Measurements from ENCODE around the gene COMMD4.
"Not testable (repeated sequence)": the region's sequence is repeated elsewhere in the genome, so short reads cannot be mapped to it uniquely, and the experiment has no call there.

Gene COMMD4

GRCh38 chr15:75371901-75372688 lies 36.2 kb downstream of the COMMD4 start:
- Histone ChIP-seq H3K9me2 (replicated peaks; ENCODE audit: low read depth, low read length) (no peaks in the 10 kb centered on the region), H3K27me3 (ENCODE audit: insufficient read depth, low read length, poor library complexity, severe bottlenecking) (no peaks in the 10 kb centered on the region), H2AFZ (ENCODE audit: low read length) (no peak overlapping the region), H3K36me3 (ENCODE audit: insufficient read depth, low read length) (peaks cover 73% of the 10 kb centered on the region), H3K4me1 (ENCODE audit: insufficient read depth, low read length, poor library complexity, severe bottlenecking) (peaks cover 14% of the 10 kb centered on the region), H4K20me1 (ENCODE audit: insufficient read depth, low read length, poor library complexity, severe bottlenecking) (no peaks in the 10 kb centered on the region), H3K9me3 (ENCODE audit: insufficient read depth, low read depth, low read length) (no peaks in the 10 kb centered on the region), H3K4me2 (ENCODE audit: low read depth, low read length, poor library complexity, severe bottlenecking) (no peak overlapping the region), H3K4me3 (ENCODE audit: low read length, poor library complexity, severe bottlenecking) (no peak overlapping the region), H3F3A (ENCODE audit: low read depth) (no peaks in the 10 kb centered on the region), H3K79me2 (ENCODE audit: insufficient read depth, low read length) (peaks cover 16% of the 10 kb centered on the region), H3K9ac (ENCODE audit: low read depth, low read length, poor library complexity, severe bottlenecking) (no peak overlapping the region)
- TF ChIP-seq EZH2phosphoT487 (IDR thresholded peaks at IDR 0.05; ENCODE audit: borderline replicate concordance): no peak
- no peak for TF ChIP-seq CTCF (conservative IDR thresholded peaks at IDR 0.05; ENCODE audit: low read length)

- H3F3A ChIP-seq (ENCODE audit: low read depth): no peaks in the 10 kb centered on the region
- no peaks in the 10 kb centered on the region for H3K9me3 ChIP-seq (ENCODE audit: insufficient read depth, low read depth, low read length)
- no peaks in the 10 kb centered on the region for H3K4me1 ChIP-seq (ENCODE audit: insufficient read depth, low read length, poor library complexity, severe bottlenecking)
- no peak overlapping the region for H3K9ac ChIP-seq (ENCODE audit: low read depth, low read length, poor library complexity, severe bottlenecking)
- no peaks in the 10 kb centered on the region for H4K20me1 ChIP-seq (ENCODE audit: insufficient read depth, low read length, poor library complexity, severe bottlenecking)
- no peak overlapping the region for H3K4me2 ChIP-seq (ENCODE audit: low read depth, low read length, poor library complexity, severe bottlenecking)
- no peaks in the 10 kb centered on the region for H3K27me3 ChIP-seq (ENCODE audit: insufficient read depth, low read length, poor library complexity, severe bottlenecking)
- H3K79me2 ChIP-seq (ENCODE audit: insufficient read depth, low read length): no peaks in the 10 kb centered on the region
- no peak for TF ChIP-seq EZH2phosphoT487 (IDR thresholded peaks at IDR 0.05; ENCODE audit: borderline replicate concordance)
- no peak for TF ChIP-seq CTCF (conservative IDR thresholded peaks at IDR 0.05; ENCODE audit: low read length)
- H3K4me3 ChIP-seq (ENCODE audit: low read length, poor library complexity, severe bottlenecking): no peak overlapping the region
- H3K9me2 ChIP-seq (replicated peaks; ENCODE audit: low read depth, low read length): no peaks in the 10 kb centered on the region
- H2AFZ ChIP-seq (ENCODE audit: low read length): no peak overlapping the region
- H3K36me3 ChIP-seq (ENCODE audit: insufficient read depth, low read length): peaks cover 94% of the 10 kb centered on the region
Observed at GRCh38 chr15:75380773-75381172, 44.9 kb downstream of the COMMD4 start.

GRCh38 chr15:75383986-75384385 lies 48.1 kb downstream of the COMMD4 start:
- not testable (repeated sequence) for H3K4me3 ChIP-seq (ENCODE audit: low read length, poor library complexity, severe bottlenecking); H3K27me3 ChIP-seq (ENCODE audit: insufficient read depth, low read length, poor library complexity, severe bottlenecking); H2AFZ ChIP-seq (ENCODE audit: low read length); H3K4me1 ChIP-seq (ENCODE audit: insufficient read depth, low read length, poor library complexity, severe bottlenecking); H4K20me1 ChIP-seq (ENCODE audit: insufficient read depth, low read length, poor library complexity, severe bottlenecking); H3K79me2 ChIP-seq (ENCODE audit: insufficient read depth, low read length); H3K9me3 ChIP-seq (ENCODE audit: insufficient read depth, low read depth, low read length); H3K9ac ChIP-seq (ENCODE audit: low read depth, low read length, poor library complexity, severe bottlenecking); H3K9me2 ChIP-seq (replicated peaks; ENCODE audit: low read depth, low read length); H3F3A ChIP-seq (ENCODE audit: low read depth); H3K4me2 ChIP-seq (ENCODE audit: low read depth, low read length, poor library complexity, severe bottlenecking)
- H3K36me3 ChIP-seq (ENCODE audit: insufficient read depth, low read length): peaks cover 99% of the 10 kb centered on the region
